DMS114 treated with DMSO at 0.1 percent for 48 hours (cell line): ENCODE measurements around the gene MBNL1.
"Not testable (repeated sequence)": the region's sequence is repeated elsewhere in the genome, so short reads cannot be mapped to it uniquely, and the experiment has no call there.

ENCODE experiments used
- DNase-seq: peaks from one replicate; lab custom pipeline; 2025; ENCODE audit not compliant: unreplicated experiment; lab: John Stamatoyannopoulos, UW

The MBNL1 gene

GRCh38 chr3:152317184-152317583 lies 48.5 kb downstream of the MBNL1 start:
- no peak for DNase-seq

- DNase-seq: no peak
Measured at GRCh38 chr3:152317956-152318355, 49.2 kb downstream of the MBNL1 start.

GRCh38 chr3:152318512-152318911 lies 49.8 kb downstream of the MBNL1 start:
- DNase-seq: no peak

GRCh38 chr3:152319256-152319655 lies 50.5 kb downstream of the MBNL1 start:
- no peak for DNase-seq

- DNase-seq: no peak
Measured at GRCh38 chr3:152319831-152320617, 51.3 kb downstream of the MBNL1 start.

GRCh38 chr3:152321200-152321954 lies 52.6 kb downstream of the MBNL1 start:
- DNase-seq: no peak

GRCh38 chr3:152321955-152322377 lies 53.2 kb downstream of the MBNL1 start:
- DNase-seq: no peak

- no peak for DNase-seq
Measured at GRCh38 chr3:152322756-152323155, 54.0 kb downstream of the MBNL1 start.

- DNase-seq: no peak
Measured at GRCh38 chr3:152323834-152324233, 55.1 kb downstream of the MBNL1 start.

GRCh38 chr3:152325136-152325535 lies 56.4 kb downstream of the MBNL1 start:
- DNase-seq: no peak

GRCh38 chr3:152327203-152327602 lies 58.5 kb downstream of the MBNL1 start:
- DNase-seq: no peak

- DNase-seq: no peak
Measured at GRCh38 chr3:152328841-152329240, 60.1 kb downstream of the MBNL1 start.

GRCh38 chr3:152330559-152330958 lies 61.8 kb downstream of the MBNL1 start:
- no peak for DNase-seq

- no peak for DNase-seq
Measured at GRCh38 chr3:152331018-152331541, 62.4 kb downstream of the MBNL1 start.

GRCh38 chr3:152331998-152332397 lies 63.3 kb downstream of the MBNL1 start:
- DNase-seq: no peak

GRCh38 chr3:152333928-152334327 lies 65.2 kb downstream of the MBNL1 start:
- DNase-seq: no peak

GRCh38 chr3:152334761-152335160 lies 66.0 kb downstream of the MBNL1 start:
- DNase-seq: no peak

GRCh38 chr3:152335273-152335672 lies 66.5 kb downstream of the MBNL1 start:
- DNase-seq: no peak

GRCh38 chr3:152337337-152337736 lies 68.6 kb downstream of the MBNL1 start:
- DNase-seq: not testable (repeated sequence)

- DNase-seq: no peak
Measured at GRCh38 chr3:152338159-152338720, 69.5 kb downstream of the MBNL1 start.

GRCh38 chr3:152339881-152340505 lies 71.3 kb downstream of the MBNL1 start:
- DNase-seq: no peak
